Stimulated activated CD8-positive, alpha-beta memory T cell treated with anti-CD3 and anti-CD28 coated beads, Interleukin-15, amount 100 ng/mL, for 24 hours (primary cell): ENCODE data around the gene FBXW7.
"Not testable (repeated sequence)": the region's sequence is repeated elsewhere in the genome, so short reads cannot be mapped to it uniquely, and the experiment has no call there.

Source experiments
- DNase-seq: peaks from one replicate; pipeline ENCODE4 v3.0.0-alpha.2; 2020; ENCODE audit warnings: low read depth

Gene FBXW7

DNA sequence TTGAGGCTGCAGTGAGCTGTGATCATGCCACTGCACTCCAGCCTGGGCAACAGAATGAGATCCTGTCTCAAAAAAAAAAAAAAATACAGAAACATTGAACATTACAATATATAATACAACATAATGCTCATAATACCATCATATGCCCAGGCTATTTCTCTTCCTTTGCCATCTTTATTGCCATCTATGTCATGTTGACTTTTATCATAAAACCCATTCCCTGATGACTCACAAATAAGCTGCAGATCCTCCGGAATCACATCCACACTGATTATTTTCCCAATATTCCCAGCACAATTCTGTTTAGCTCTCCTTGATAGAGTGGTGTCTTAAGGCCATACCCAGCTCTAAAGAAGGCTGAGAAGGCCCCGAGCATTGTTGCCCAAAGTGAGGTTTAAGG, 9.2 kb upstream of the FBXW7 start:
- DNase-seq: no peak

DNA sequence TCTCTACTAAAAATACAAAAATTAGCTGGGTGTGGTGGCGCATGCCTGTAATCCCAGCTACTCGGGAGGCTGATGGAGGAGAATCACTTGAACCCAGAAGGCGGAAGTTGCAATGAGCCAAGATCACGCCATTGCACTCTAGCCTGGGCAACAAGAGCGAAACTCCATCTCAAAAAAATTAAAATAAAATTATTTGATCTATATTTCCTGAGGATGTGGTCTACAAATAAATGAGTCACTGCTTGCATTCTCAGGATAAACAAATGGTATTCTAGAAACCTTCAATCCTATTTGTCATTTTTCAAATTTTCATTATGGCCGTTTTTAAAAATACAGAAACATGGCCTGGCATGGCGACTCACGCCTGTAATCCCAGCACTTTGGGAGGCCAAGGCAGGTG, 8.6 kb upstream of the FBXW7 start:
- DNase-seq: not testable (repeated sequence)

DNA sequence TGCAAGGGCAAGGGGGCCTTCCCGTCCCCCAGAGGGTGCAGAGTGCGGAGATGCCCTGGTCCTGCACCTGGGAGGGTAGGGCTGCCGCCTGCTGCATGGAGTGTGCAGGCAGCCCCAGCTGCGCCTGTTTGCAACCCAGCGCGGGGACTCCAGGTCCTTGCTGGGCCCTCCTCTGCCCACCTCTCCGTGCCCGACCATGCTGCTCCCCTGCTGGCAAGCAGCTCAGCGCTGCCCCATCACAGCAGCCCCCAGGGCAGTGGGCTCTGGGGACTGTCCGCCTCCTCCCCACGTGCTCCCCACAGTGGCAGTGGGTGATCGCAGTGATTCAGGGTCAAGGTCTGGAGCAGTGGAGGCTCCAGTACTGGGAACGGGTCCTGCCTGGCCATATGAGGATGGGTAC, 5.0 kb upstream of the FBXW7 start:
- DNase-seq: no peak

DNA sequence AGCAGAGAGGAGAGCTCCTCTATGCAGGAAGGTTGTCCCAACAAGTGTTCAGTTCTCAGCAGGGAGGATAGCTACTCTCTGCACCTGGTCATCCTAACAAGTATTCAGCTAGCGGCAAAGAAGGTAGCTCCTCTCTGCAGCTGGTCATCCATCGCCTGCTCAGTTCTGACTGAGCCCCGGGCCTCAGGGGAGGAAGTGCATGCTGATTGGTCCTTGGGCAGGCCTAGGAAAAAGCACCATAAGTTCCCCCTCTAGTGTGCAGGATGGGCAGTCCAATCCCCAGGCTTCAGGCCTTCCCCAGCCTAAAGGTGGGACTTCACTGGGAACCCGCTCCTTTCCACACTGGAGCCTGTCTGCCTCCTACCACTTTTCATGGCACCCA, 4.4 kb upstream of the FBXW7 start:
- DNase-seq: no peak

DNA sequence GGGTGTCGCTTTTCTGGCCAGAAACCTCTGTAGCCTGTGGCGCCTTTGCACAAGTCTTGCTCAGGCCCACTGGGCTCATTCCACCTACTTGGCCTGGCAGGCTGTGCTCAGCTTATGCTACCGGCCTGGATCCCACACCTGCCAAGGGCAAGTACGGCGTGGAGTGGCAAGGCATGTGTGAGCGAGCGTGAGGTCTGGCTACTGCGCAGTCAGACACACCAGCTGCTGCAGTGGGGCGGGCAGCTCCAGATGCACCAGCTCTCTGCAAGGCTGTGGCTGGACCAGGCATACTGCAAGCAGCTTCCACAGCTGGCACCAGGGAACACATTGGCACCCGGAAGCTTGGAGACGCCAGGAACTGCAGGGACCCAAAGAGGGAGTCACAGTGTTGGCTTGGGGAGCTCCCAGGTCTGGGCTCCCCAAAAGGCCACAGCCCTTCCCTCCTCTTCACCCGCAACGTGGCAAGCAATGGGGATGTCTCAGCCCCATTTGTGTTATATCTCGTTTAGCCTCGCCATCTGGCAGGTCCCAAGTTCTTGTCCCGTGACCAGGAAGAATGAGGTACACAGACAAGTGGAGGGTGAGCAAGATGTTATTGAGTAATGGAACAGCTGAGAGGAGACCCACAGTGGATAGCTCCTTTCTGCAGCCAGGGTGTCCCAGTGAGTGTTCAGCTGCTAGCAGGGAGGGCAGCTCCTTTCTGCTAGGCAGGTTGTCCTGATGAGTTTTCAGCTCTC, 3.8 kb upstream of the FBXW7 start:
- DNase-seq: no peak

DNA sequence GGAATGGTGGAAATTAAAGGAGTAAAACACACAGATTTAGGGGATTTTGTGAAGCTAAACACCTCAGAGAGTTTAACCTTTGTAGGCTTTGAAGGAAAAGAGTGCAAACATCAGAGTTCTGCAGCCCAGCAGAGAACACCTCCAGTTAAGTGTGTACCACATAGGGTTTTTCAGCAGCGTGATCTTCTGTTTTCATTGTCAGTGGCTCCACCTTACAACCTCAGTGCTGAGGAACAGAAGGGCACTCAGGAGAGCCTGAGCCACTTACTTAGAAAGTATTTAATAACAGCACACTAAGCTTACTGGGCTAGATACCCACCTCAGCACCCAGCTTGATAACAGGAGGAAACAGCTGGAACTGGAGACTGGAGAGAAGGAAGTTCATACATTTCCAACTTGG, 2.0 kb upstream of the FBXW7 start:
- no peak for DNase-seq

DNA sequence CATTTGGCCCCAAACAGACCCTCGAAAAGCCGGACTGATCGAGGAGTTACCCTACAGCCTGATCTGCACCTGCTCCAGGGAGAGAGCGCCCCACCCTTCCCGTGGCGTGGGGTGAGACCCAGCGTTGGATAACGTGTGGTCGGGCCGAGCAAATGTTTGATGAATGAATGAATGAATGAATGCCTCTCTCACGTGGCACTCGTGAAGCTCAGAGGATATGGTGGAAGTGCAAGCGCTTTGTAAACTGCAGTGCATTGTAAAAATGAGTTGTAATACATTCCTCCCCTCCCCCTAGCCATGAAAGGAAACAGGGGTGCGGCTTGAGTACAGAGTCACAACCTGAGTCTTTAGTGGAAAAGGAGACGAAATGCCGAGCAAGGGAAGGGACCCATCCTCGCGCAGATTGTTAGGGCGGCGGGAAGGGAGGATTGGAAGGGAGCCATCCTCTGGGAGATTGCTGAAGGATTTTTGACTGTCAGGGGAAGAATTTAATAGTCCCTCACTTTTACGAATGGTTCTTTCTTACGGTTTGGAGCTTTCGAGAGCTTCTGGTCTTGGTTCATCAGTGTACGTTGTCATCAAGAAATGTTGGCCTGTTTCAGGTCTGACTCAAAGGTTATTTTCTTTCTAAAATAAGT, 772 bp upstream of the FBXW7 start:
- DNase-seq: no peak

DNA sequence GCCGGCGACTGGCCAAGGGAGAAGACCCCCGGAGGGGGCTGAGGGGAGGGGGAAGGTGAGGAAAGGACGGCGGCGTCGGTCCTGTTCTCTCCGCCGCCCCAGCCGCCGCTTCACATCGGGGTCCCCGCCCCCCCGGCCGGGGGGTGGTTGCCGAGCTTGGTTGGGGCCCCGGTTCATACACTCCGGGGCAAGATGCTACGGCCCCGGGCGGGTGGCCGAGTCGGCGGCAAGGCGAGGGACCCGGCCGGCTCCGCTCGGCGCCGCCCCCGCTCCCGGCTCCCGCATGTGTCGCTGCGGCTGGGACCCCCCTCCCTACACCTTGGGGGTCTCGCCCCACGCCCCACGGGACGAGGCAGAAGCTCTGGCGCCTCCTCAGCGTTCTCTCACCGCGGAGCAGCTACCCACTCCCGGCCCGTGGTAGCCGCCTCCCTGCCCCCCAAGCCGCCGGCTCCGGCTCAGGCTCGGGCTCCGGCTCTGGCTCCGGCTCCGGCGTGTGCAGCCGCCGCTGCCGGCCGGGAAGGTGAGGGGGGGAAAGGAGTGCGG, 461 bp downstream of the FBXW7 start:
- DNase-seq: no peak

DNA sequence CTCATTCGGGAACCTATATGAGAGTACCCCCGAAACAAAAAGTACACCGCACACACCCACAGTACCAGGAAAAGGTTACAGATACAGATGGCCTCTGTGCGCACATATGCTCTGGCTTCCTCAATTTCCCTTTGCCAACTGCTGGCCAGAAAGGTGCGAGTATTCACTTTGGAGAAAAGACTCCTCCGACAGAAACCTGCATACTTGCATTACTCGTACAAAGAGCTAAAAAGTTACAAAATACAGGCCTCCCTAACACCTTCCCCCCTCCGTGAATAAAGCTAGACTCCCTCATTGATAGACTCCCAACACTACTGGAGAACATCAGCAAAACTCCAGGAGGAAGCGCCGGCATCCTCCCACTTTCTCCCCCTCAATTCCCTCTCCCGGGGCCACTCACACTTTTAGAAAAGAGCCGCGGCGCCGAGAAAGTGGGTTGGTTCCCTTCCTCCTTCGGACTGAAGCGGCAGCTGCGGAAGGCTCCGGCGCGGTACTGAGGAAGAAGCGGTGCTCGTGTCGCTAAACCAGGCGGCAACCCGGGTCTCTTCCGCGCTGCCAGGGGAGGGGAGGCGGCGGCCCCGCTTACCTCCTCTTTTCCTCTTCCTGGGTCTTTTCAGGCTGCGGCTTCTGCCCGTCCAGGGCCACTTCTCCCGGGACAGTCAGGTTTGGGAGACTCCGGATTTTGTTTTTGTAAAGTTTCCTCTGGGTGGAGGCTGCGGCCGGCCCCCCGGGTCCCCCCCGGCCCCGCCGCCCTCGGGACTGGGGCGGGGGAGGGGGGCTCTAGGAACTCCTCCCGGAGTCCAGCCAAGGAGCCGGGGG, 1.1 kb downstream of the FBXW7 start:
- DNase-seq: no peak

DNA sequence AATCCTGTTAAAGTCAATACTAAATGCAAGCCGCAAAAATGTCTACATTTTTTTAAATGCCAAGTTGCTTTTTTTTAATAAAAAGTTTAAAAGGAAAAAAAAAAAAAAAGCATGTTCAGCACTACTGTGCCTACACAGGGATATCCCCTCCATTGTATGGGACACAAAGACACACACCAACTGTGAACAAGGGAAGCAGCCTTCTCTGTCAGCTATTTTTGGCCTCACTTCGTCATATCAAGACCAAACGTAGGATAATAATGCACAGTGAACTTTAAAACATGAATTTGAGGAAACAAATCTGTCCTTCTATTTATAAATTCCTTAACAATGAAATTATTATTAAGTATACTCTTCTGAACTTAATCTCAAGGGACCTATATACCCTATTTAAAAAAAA, 4.4 kb downstream of the FBXW7 start:
- DNase-seq: no peak

DNA sequence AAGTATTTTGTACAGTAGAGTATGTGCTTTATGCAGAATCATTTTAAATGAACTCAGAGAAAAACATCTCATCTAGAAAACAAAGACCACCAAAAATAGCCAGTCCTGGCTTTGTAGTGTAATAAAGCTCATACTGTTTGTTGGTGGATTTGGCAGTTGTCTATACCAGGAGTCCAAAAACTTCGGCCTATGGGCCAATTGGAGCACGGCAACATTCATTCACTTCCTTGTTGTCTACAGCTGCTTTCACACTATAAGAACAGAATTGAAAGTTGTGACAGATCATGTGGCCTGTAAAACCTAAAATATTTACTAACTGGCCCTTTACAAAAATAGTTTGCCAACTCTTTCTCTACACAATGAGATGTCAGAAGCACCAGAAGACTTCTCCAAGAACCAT, 5.3 kb downstream of the FBXW7 start:
- DNase-seq: no peak

DNA sequence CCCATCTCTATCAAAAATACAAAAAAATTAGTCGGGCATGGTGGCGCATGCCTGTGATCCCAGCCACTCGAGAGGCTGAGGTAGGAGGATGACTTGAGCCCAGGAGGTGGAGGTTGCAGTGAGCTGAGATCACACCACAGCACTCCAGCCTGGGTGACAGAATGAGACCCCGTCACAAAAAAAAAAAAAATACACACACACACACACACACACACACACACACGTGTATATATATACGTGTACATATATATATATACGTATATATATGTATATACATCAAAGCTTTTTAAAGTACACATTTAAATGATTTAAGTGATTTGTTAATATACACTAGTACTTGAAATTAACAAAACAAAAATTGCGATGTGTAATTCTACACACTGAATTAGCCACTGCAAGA, 6.0 kb downstream of the FBXW7 start:
- DNase-seq: no peak

DNA sequence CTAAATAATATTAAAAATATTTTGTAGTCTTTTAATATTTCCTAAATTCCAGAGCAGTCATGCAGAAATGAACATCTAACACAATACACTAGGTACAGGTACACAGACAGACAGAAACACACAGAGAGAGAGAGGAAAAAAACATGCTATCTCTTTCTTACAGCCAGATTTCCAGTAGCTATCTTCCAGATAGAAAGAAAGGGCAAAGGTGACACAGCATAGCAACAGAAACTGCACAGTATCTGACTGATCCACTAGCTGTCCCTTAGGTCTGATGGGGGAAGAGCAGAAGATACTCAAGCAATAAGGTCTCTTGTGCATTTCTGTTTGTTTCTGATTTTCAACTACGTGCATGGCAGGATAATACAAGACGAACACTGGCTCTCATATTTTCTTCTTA, 7.8 kb downstream of the FBXW7 start:
- DNase-seq: no peak

DNA sequence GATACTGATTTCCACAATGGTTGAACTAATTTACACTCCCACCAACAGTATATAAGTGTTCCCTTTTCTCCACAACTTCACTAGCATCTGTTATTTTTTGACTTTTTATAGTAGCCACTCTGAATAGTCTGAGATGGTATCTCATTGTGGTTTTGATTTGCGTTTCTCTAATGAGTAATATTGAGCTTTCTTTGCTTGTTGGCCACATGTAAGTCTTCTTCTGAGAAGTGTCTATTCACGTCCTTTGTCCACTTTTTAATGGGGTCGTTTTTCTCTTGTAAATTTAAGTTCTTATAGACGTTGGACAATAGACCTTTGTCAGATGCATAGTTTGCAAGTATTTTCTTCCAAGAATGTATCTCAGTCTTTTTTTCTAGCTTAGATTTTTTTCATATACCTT, 10.0 kb downstream of the FBXW7 start:
- DNase-seq: no peak

DNA sequence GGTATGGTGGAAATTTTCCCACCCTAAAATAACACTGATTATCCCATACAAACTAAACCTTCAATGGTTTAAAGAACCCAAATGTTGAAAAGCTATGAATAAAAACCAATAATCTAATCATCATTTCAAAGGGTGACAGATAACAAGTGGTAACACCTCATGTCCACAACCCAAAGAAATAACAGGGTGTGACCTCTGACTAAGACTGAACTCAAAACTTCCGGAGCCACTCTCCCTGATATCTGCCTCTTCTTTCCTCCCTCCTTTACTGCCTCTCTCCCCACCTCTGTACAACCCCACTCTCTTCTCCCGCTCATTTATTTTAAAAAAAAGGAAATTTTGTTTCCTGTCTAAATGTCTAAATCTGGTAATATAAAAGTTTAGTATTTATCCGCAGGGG, 11.5 kb downstream of the FBXW7 start:
- no peak for DNase-seq

DNA sequence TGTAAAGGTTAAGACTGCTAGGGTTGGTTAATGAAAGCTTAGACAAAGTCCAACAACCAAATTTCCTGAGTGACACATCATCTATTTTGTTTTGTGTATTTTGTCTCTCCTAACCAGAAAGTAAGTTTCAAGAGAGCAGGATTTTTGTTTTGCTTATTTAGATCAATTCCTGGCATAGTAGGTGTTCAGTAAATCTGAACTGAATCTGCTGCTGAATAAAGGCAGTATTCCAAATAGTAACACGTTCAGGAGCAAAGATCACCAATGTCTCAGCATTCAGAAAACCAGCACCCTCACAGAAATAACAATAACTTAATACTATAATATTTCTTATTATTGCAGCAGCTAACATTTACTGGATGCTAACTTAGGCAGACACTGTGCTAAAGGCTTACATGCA, 12.2 kb downstream of the FBXW7 start:
- no peak for DNase-seq

DNA sequence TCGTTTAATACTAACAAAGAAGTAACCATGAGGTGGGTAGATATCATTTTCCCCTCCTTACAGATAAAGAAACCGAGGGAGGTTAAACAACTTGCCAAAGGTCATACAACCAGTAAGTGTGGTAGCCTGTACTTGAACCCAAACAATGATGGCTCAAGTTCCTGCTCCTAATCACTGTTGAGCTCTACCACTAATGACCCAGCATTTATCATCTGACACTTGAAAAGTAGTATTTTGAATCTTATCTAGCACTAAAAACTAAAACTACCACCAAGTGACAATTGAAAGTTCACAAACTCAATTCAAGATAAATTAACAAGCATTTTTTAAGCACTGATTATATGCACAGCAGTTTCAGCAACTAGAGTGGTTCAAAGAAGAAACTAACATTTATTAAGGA, 13.1 kb downstream of the FBXW7 start:
- no peak for DNase-seq

DNA sequence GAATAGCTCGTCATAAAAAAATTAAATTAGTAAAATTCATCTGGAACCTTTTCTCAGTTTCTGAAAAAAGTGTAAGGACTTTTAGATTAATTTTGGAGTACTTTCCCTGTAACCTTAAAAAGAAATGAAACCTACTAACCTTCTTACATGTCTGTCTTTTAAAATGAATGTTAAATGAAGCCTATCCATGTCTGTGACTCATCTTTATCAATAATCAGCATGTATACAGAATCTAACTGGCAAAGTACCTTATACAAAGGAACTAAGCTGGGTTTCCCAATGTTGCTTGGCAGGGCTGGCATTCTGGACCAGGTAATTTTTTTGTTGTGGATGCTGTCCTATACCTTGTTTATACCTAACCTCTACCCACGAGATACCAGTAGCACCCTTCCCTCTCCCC, 13.6 kb downstream of the FBXW7 start:
- DNase-seq: no peak

DNA sequence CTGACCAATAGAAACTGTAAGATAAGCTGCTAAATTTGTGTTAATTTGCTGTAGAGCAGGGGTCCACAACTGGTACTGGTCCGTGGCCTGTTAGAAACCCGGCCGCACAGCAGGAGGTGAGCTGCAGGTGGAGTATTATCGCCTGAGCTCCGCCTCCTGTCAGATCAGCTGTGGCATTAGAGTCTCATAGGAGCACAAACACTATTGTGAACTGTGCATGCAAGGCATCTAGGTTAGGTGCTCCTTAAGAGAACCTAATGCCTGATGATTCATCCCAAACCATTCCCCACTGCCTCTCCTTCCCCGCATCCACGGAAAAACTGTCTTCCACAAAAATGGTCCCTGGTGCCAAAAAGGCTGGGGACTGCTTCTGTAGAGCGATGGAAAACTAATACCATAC, 19.7 kb downstream of the FBXW7 start:
- DNase-seq: no peak

DNA sequence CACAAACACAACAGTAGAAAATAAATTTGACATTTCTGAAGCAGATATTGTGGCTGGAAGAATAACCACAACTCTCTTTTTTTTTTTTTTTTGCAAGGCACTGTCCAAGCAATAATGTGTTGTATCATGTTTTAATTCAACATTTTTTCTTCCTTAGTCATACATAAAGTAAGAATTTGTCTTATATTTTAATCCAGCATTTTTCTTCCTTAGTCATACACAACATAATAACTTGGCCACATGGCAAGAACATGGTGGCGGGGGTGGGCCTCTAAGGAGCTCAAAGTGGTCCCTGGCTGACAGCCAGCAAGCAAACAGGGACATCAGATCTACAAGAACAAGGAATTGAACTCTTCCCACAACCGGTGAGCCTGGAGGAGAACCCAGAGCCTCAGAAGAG, 20.2 kb downstream of the FBXW7 start:
- DNase-seq: no peak

DNA sequence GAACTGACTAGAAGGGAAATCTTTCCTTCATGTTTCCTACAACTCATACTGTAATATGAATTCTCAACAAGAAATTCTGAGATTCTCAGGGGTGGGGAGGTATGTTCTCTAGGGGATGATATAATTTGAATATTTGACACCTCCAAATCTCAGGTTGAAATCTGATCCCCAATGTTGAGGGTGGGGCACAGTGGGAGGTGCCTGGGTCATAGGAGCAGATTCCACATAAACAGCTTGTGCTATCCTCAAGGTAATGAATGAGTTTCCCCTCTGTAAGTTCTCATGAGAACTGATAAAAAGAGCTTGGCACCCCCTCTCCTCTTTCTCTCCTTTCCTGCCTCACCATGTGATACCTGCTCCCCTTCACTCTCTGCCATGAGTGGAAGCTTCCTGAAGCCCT, 21.5 kb downstream of the FBXW7 start:
- DNase-seq: no peak

DNA sequence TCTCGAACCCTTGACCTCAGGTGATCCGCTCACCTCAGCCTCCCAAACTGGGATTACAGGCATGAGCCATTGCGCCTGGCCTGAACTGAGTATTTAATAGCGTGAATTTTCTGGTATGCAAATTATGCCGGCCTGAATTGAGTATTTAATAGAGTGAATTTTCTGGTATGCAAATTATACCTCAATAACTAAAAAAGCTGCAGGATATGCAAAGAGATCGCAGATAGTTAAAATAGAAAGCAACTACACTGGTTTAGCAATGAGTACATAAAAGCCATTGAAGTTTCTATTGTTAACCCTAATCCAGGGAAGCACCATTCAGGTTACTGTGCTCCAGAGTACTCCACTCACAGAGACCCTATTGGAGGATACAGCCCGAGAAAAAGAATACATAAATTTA, 22.8 kb downstream of the FBXW7 start:
- DNase-seq: no peak

DNA sequence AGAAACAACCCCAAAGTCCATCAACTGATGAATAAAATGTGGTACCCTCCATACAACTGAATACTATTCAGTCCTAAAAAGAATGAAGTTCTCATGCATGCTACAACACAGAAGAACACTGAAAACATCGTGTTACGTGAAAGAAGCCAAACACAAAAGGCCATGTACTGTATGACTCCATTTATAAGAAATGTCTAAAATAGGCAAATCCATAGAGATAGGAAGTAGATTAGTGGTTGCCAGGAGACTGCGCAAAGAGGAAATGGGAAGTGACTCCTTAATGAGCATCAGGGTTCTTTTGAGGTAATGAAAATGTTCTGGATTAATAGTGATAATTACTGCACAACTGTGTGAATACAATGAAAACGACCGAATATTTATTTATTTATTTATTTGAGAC, 23.4 kb downstream of the FBXW7 start:
- no peak for DNase-seq
